ENCODE results near the gene LRCOL1. TPM values are rescaled to one million over a fixed set of nuclear protein-coding genes. Genes with fewer than 3 reads are reported as not detected.

Gene LRCOL1
- total and polyA plus RNA-seq, 2 of the 13 experiments (the other 11 are each of a cell fraction or from before 2014, with no cell fraction given) = not detected

- TF ChIP-seq ZBTB20 (CRISPR knock-in tag; IDR thresholded peaks at IDR 0.05; ENCODE audit: borderline replicate concordance, low read depth) (no peak), EHMT2 (IDR thresholded peaks at IDR 0.05; ENCODE audit: borderline replicate concordance, low read depth, low read length) (no peak), ZNF407 (CRISPR knock-in tag; IDR thresholded peaks at IDR 0.05; ENCODE audit: not compliant biosample characterization) (no peak), ZFP91 (CRISPR knock-in tag; IDR thresholded peaks at IDR 0.05; ENCODE audit: borderline replicate concordance) (no peak), ZNF772 (CRISPR knock-in tag; IDR thresholded peaks at IDR 0.05) (no peak), MIER2 (CRISPR knock-in tag; IDR thresholded peaks at IDR 0.05) (no peak), DBP (CRISPR knock-in tag; IDR thresholded peaks at IDR 0.05; ENCODE audit: not compliant biosample characterization) (no peak), PBX3 (CRISPR knock-in tag; IDR thresholded peaks at IDR 0.05; ENCODE audit: borderline replicate concordance) (no peak), ZNF138 (CRISPR knock-in tag; IDR thresholded peaks at IDR 0.05; ENCODE audit: low read depth) (no peak), ZBTB14 (CRISPR knock-in tag; IDR thresholded peaks at IDR 0.05) (no peak), ZNF768 (CRISPR knock-in tag; IDR thresholded peaks at IDR 0.05) (no peak)
- H3K27me3 ChIP-seq (ENCODE audit: control insufficient read depth in 1 of 2, insufficient read depth in 2 of 2, low read length in 2 of 2) = no peaks in the 10 kb centered on the region
- peaks cover 3 to 8% of the 10 kb centered on the region in 2 experiments; a peak in 2 of 5 replicates for H3K36me3 ChIP-seq (replicated peaks in 1 of 2; ENCODE audit: control insufficient read depth in 1 of 2, insufficient read depth in 2 of 2, low read length in 2 of 2)
- H3K9ac ChIP-seq (ENCODE audit: insufficient read depth, low read depth, low read length) = no peak overlapping the region
- H3K4me1 ChIP-seq (ENCODE audit: insufficient read depth, low read length) = no peaks in the 10 kb centered on the region
- POLR2A ChIA-PET = no interaction called here
- BruUV-seq (replicated peaks) = no TSS peak
- 100% methylated on average over 2 of the region's 11 CpGs for WGBS (ENCODE audit: low lambda C conversion rate)
- no peak overlapping the region for H3K4me2 ChIP-seq (ENCODE audit: low read depth, low read length)
- H3K4me3 ChIP-seq (replicated peaks in 1 of 3; ENCODE audit: insufficient read depth in 1 of 3, low read depth in 2 of 3, low read length in 3 of 3) = no peak overlapping the region
- ATAC-seq (no peak), DNase-seq (ENCODE audit: low spot score) (no peak), FAIRE-seq (no peak)
- intact Hi-C loops (cut with micrococcal nuclease; ENCODE audit: unreplicated experiment) = no loop called here
- no peaks in the 10 kb centered on the region for H3K79me2 ChIP-seq (ENCODE audit: insufficient read depth, low read length)
- CTCF ChIA-PET (ENCODE audit: low intra/inter-chr PET ratio, low total read pairs) = no interaction called here
- in situ Hi-C loops (cut with HindIII; ENCODE audit: extremely low pct_ligation_motif_present, low pct_unique_long_range_greater_than_20kb) = no loop called here
- H3K27ac ChIP-seq (ENCODE audit: extremely low read length, insufficient read depth, low read length) = no peak overlapping the region
- H2AFZ ChIP-seq (ENCODE audit: low read length) = no peak overlapping the region
- H3K9me3 ChIP-seq (ENCODE audit: low read length) = no peaks in the 10 kb centered on the region
- no peaks in the 10 kb centered on the region for H4K20me1 ChIP-seq (ENCODE audit: insufficient read depth, low read length)
Measured at GRCh38 chr12:132575661-132576060, 34.7 kb downstream of the LRCOL1 start.

All from HepG2 (cell line).